Dermis microvascular lymphatic vessel endothelial cell (primary cell): ENCODE data around the gene FHL5. TPM values are rescaled to one million over a fixed set of nuclear protein-coding genes. Genes with fewer than 3 reads are reported as not detected.
A peak's percentile ranks its signal among the peaks of the same experiment; 100 is the strongest.
"Not testable (repeated sequence)": the region's sequence is repeated elsewhere in the genome, so short reads cannot be mapped to it uniquely, and the experiment has no call there.

ENCODE experiments used
- DNase-seq, 2 donors: peaks; one replicate each; pipeline versions ENCODE4 v3.0.0 to v3.0.0-alpha.2; 2010; ENCODE audit warnings: low read depth in 2 of 2
- total RNA-seq: library from RNA; depleted of rRNA; stranded (reverse); fragments of >200 nt; gene quantifications from 2 replicates; pipeline ENCODE4 v1.2.1, GENCODE V29; 2014

FHL5 gene, protein sequence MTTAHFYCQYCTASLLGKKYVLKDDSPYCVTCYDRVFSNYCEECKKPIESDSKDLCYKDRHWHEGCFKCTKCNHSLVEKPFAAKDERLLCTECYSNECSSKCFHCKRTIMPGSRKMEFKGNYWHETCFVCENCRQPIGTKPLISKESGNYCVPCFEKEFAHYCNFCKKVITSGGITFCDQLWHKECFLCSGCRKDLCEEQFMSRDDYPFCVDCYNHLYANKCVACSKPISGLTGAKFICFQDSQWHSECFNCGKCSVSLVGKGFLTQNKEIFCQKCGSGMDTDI
- not detected in 2 replicates for total RNA-seq

DNA sequence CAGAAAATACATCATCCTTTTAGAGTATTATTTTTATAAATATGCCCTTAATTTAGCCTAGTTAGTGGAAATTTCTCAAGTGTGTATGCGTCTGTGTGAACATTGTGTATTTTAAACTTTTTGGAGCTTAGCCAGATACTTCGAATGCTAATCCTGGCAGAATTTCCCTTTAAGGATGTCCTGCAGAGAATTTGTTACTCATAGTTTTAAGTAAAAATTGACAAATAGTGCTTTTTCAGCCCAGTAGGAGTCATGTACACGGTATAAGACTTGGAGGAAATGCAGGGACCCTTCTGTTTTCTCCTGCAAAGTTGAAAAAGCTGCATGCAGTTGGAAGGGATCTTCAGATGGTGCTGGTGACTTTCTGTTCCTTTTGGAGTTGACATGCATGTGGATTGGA lies at the start of gene FHL5:
Gene FHL5 (plus strand): TSS at position 243 of the 400 bp plus-strand sequence. CDS start 40,486 bp downstream, outside the sequence.
- DNase-seq = no peak

- DNase-seq = peak in 1 of 2 donors; percentile 21
Measured at GRCh38 chr6:96520171-96521115, 42.5 kb upstream of the FHL5 start.

DNA sequence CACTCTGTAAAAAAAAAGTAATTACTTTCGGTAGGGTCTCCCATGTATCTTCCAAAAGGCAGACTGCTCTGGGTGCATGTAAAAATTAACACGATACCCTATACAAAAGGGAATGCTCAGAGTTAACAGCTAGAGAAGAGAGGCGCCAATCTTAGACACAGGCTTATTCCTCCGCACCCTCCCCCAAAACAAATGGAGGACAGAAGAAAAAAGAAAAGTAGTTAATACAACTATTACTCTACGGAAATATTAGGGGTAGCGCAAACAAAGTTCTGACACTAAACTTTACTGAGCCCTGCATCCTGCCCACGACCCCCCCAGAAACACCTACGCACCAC lies 41.7 kb upstream of the FHL5 start:
- DNase-seq = no peak

DNA sequence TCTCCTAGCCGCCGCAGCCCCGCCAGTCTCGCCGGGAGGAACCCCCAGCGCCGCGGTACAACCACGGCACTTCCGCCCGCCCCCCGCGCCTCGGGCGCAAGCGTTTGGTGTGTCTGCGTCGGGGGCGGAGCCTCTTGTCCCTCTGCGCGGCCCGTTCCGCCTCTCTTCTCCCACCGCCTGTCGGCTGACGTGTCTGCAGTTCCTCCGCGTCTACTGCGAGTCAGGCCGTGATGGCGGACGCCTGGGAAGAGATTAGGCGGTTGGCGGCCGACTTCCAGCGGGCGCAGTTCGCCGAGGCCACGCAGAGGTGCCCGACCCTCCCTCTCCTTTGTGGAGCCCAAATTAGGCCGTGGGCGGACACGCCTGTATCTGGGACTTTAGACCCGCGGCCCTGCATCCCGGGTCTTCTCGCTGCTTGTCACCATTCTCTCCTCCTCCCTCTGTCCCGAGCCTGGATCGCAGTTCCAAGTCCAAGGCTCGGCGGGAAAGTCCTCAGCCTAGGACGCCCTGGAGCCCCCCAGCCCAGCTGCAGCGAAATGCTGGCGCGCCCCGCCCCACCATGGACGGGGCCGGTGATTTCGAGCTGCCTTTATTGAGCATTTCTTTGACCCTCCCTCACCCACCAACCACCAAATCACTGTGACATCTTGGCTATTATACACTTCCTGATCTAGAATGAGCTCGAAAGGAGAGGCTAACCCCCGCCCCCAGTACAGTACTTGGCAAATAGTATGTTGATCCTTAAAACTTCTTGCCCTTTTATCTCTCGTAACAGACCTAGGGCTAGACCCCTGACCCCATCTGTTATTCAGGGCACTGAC lies 41.1 kb upstream of the FHL5 start, which contains the start of gene UFL1:
Gene UFL1 (plus strand): TSS at position 163 of the 821 bp plus-strand sequence. CDS start 68 bp downstream, at position 231.
- DNase-seq = peak; percentile 82 to 95

- peak; percentile 6 to 32 for DNase-seq
Measured at GRCh38 chr6:96522465-96523009, 40.4 kb upstream of the FHL5 start.

GRCh38 chr6:96528193-96528592 lies 34.7 kb upstream of the FHL5 start:
- DNase-seq = no peak

DNA sequence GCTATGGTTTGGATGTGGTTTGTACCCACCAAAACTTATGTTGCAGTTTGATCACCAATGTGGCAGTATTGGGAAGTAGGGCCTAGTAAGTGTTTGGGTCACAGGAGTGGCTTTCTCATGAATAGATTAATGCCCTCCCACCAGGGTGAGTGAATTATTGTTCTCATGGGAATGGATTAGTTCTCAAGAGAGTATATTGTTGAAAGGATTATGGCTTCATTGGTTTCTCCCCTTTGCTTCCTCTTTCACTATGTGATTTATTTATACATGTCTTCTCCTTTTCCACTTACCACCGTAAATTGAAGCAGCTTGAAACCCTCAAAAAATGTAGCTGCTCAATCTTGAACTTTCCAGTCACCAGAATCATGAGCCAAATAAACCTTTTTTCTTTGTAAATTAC lies 30.5 kb upstream of the FHL5 start:
- DNase-seq = no peak

GRCh38 chr6:96537726-96538125 lies 25.2 kb upstream of the FHL5 start:
- no peak for DNase-seq

GRCh38 chr6:96542702-96543101 lies 20.2 kb upstream of the FHL5 start:
- no peak for DNase-seq

GRCh38 chr6:96545882-96546281 lies 17.0 kb upstream of the FHL5 start:
- no peak for DNase-seq

DNA sequence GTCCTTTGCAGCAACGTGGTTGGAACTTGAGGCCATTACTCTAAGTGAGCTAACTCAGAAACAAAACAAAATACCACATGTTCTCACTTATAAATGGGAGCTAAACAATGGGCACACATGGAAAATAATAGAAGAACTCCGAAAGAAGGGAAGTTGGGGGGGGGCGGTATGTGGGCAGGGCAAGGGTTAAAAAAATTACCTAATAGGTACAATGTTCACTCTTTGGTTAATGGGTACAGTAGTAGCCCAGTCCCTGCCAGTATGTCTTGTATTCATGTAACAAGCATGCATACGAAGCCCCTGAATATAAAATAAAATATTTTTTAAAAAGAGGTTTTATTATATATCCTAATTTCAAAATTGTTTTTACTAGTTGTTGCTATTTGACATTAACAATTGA lies 15.3 kb upstream of the FHL5 start:
- DNase-seq = no peak

GRCh38 chr6:96554558-96554957 lies 8.4 kb upstream of the FHL5 start:
- no peak for DNase-seq

GRCh38 chr6:96559740-96560139 lies 3.2 kb upstream of the FHL5 start:
- not testable (repeated sequence) for DNase-seq

- no peak for DNase-seq
Measured at GRCh38 chr6:96563853-96564252, 925 bp downstream of the FHL5 start.

GRCh38 chr6:96570053-96570452 lies 7.1 kb downstream of the FHL5 start:
- no peak for DNase-seq

GRCh38 chr6:96571551-96571950 lies 8.6 kb downstream of the FHL5 start:
- no peak for DNase-seq

DNA sequence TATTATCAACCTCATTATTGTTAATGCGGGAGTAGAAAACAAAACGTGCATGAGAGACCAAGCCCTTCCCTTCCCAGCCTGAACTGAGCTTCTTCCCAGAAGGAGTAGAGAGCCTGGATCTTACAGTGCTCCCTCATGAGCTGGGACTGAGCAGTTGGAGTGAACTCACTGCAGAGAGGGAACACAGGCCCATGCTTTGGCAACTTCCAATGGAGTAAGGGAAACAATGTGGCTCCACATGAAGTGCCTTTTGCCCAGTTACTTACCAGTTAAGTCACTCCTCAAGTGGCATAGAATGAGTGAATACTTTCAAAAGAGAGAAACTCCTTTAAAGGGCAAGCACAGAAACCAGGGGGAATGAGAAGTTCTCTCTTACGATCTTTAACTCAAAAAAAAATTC lies 12.4 kb downstream of the FHL5 start:
- DNase-seq = no peak

- no peak for DNase-seq
Measured at GRCh38 chr6:96576221-96576620, 13.3 kb downstream of the FHL5 start.

DNA sequence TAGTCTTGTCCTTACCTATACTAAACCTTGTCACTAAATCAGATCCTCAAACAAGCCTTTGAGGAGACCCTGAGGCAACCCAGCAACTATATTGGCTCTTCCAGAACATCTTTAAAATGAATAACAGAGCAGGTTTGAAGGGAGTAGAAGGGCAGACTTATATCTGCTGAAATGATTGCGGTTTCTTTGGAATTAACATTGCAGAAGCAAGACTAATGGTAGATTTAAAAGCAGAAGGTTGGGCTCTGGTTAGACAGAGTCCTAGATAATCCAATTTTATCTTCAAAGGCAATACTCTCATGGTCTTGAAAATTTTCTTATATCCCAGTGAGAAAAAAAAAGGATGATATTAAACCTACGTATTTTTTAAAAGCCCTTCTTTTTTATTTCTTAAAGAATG lies 19.1 kb downstream of the FHL5 start:
- no peak for DNase-seq

- DNase-seq = no peak
Measured at GRCh38 chr6:96582436-96582835, 19.5 kb downstream of the FHL5 start.

- DNase-seq = no peak
Measured at GRCh38 chr6:96604420-96604819, 41.5 kb downstream of the FHL5 start.
